ENCODE data around the gene LYPD5. TPM values are rescaled to one million over a fixed set of nuclear protein-coding genes. Genes with fewer than 3 reads are reported as not detected.

The LYPD5 gene
- total RNA-seq, 2 experiments from 2014 or later = 0.51 to 0.61 TPM

DNA sequence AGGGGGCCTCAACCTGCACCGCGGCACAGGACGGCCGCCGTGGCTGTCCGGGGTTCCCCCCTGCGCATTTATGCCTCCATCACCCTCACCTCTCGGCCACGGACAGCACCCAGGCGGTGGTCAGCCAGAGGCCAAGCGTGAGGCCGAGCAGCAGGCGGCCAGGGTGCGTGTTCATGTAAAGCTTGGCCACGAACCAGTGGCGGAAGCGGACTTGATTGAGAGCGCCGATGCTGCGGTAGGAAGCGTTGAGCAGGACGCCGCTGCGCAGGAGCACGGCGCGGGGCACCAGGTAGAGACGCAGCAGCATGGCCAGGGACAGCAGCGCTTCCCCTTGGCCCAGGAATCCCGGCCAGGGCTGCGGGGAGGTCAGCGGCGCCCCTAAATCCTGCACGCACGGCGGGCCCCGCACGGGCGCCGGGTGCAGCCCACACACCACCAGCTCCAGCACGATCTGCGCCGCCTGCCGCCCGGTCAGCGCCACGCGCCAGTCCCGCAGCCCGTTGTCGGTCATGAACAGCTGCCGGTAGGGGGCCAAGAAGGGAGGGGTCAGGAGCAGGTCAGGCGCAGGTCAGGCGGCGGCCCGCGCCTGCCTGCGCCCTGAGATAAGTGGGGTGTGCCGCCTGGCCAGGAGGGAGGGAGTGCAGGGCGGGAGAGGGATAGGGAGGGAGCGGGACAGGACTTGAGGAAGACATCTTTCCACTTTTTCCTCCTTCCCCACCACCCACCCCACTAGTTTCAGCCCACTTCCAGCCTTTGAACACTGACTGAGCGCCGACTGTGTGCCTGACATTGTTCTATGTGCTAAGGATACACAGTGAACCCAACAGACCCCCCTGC lies 27.9 kb downstream of the LYPD5 start:
- H3K4me1 Mint-ChIP-seq (ENCODE audit: low read depth) = peaks cover 31% of the 10 kb centered on the region
- H3K4me3 Mint-ChIP-seq = no peak overlapping the region
- no peak for ATAC-seq
- no peaks in the 10 kb centered on the region for H3K9me3 Mint-ChIP-seq
- ChIA-PET POLR2A (interaction anchor here (5.3 to 8.5 kb wide), 2 partner anchors 10 to 19 kb away, joined by 45 to 137 read pairs; partner anchors contain the start of gene SMG9), CTCF (interaction anchor here (8.3 kb wide), 1 partner anchor 7 kb away, joined by 122 read pairs; no protein-coding TSS in a partner anchor)
- no peak for DNase-seq
- H3K27ac Mint-ChIP-seq = no peak overlapping the region
- H3K27me3 Mint-ChIP-seq = no peaks in the 10 kb centered on the region
- TF ChIP-seq, protein P1, sequence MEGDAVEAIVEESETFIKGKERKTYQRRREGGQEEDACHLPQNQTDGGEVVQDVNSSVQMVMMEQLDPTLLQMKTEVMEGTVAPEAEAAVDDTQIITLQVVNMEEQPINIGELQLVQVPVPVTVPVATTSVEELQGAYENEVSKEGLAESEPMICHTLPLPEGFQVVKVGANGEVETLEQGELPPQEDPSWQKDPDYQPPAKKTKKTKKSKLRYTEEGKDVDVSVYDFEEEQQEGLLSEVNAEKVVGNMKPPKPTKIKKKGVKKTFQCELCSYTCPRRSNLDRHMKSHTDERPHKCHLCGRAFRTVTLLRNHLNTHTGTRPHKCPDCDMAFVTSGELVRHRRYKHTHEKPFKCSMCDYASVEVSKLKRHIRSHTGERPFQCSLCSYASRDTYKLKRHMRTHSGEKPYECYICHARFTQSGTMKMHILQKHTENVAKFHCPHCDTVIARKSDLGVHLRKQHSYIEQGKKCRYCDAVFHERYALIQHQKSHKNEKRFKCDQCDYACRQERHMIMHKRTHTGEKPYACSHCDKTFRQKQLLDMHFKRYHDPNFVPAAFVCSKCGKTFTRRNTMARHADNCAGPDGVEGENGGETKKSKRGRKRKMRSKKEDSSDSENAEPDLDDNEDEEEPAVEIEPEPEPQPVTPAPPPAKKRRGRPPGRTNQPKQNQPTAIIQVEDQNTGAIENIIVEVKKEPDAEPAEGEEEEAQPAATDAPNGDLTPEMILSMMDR (IDR thresholded peaks at IDR 0.05) = no peak
- H3K36me3 Mint-ChIP-seq (ENCODE audit: low read depth) = peaks cover 66% of the 10 kb centered on the region
- intact Hi-C loops (cut with micrococcal nuclease) = no loop called here

DNA sequence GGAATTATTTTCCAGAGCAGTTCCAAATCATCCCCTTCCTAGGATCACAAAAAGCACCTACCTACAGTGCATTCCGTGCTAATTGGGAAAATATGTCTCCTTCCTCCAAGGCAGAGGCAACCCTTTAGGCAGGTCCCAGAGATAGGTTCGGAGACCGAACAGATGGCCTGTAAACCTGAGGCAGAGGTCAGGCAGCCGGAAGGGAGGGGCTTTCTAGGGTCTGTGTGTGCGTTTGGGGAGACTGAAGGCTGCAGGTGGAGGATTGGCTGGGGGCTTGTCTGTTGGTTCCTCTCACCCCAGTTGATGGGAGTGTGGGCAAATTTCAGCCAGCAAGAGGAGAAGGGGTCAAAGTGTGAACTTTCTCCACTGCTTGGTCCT lies 28.5 kb downstream of the LYPD5 start:
- DNase-seq = no peak
- peaks cover 67% of the 10 kb centered on the region for H3K36me3 Mint-ChIP-seq (ENCODE audit: low read depth)
- POLR2A ChIA-PET = no interaction called here

DNA sequence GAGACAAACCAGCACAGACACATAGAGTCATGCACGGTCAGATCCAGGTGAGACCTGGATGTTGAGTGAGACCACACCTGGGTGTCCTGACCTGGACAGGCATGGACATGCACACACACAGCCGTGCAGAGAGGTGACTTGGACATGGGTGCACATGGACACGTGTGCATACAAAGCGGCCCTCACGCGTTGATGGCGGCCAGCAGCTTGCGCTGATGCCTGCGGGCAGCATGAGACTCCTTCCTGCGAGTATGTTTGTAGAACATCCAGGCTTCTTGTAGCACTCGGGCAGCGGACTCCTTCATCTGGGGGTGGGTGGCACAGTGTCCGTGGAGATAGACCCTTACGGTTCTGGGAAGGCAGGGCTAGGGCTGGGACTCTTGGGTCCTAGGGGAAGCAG lies 33.0 kb downstream of the LYPD5 start:
- no peaks in the 10 kb centered on the region for H3K9me3 Mint-ChIP-seq
- no peak for DNase-seq
- H3K36me3 Mint-ChIP-seq (ENCODE audit: low read depth) = peaks cover 70% of the 10 kb centered on the region
- no peak overlapping the region for H3K4me3 Mint-ChIP-seq
- TF ChIP-seq, protein P1 (IDR thresholded peaks at IDR 0.05) = no peak
- H3K27me3 Mint-ChIP-seq = no peaks in the 10 kb centered on the region
- intact Hi-C loops (cut with micrococcal nuclease) = no loop called here
- H3K27ac Mint-ChIP-seq = no peak overlapping the region
- ATAC-seq = no peak
- CTCF ChIA-PET = interaction anchor here (1.0 to 5.0 kb wide), 2 partner anchors 9 to 17 kb away, joined by 5 to 122 read pairs; partner anchors contain the start of gene KCNN4
- POLR2A ChIA-PET = interaction anchor here (10.5 to 11.4 kb wide), 2 partner anchors 9 to 15 kb away, joined by 137 to 147 read pairs; partner anchors contain the start of genes KCNN4 and SMG9
- H3K4me1 Mint-ChIP-seq (ENCODE audit: low read depth) = peaks cover 46% of the 10 kb centered on the region

More for the DNA sequence above, 28.5 kb downstream of the LYPD5 start:
- TF ChIP-seq, protein P1 (IDR thresholded peaks at IDR 0.05) = no peak
- Mint-ChIP-seq H3K9me3 (no peaks in the 10 kb centered on the region), H3K27me3 (no peaks in the 10 kb centered on the region), H3K4me3 (no peak overlapping the region), H3K27ac (no peak overlapping the region), H3K4me1 (ENCODE audit: low read depth) (peaks cover 31% of the 10 kb centered on the region)
- CTCF ChIA-PET = no interaction called here
- intact Hi-C loops (cut with micrococcal nuclease) = no loop called here
- ATAC-seq = no peak

DNA sequence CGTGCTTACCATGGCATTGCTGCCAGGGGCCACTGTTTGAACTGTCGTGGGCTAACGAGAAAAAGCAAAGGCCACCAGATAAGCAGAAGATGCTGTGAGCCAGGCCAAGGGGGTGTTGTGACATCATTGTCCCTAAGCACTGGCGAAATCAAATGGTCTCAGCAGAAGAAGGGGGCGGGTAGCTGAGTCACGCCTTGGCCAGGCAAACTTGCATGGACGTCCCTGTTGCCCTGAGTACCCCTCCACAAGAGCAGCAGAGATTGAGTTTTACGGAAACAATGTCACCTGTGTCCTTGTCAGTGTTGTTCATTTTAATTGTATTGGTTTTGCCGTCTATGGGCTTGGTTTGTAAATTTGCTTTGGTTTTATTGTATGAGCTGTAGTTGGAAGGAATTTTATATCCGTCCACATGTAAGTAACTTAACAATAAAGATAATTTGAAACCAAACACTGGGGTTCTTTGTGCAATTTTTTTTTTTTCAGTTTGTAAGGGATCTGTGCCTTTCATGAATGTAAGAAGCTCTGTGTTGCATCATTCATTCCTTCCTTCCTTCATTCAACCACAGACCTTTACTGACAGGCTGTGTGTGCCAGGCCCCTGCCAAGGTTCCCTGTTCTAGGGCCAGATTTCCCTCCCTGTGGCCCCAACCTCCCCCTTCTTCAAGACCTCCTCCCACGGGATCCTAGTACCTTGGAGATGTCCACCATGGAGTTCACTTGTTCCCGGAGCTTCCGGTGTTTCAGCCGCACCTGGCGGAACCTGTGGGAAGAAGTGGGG lies 33.8 kb downstream of the LYPD5 start:
- H3K4me1 Mint-ChIP-seq (ENCODE audit: low read depth) = peaks cover 52% of the 10 kb centered on the region
- ATAC-seq = no peak
- intact Hi-C loops (cut with micrococcal nuclease) = no loop called here
- peak overlapping the region; percentile 46 for H3K27ac Mint-ChIP-seq
- H3K36me3 Mint-ChIP-seq (ENCODE audit: low read depth) = peaks cover 70% of the 10 kb centered on the region
- no peak for DNase-seq
- H3K4me3 Mint-ChIP-seq = no peak overlapping the region
- TF ChIP-seq, protein P1 (IDR thresholded peaks at IDR 0.05) = no peak
- no peaks in the 10 kb centered on the region for H3K9me3 Mint-ChIP-seq
- no peaks in the 10 kb centered on the region for H3K27me3 Mint-ChIP-seq
- POLR2A ChIA-PET = interaction anchor here (0.5 to 11.4 kb wide), 4 partner anchors 10 to 163 kb away, joined by 3 to 147 read pairs (median 70); partner anchors contain the start of genes KCNN4 and SMG9
- CTCF ChIA-PET = interaction anchor here (1.0 to 5.0 kb wide), 5 partner anchors 10 to 23 kb away, joined by 5 to 122 read pairs (median 17); partner anchors contain the start of genes KCNN4 and SMG9

All from activated CD8-positive, alpha-beta T cell treated with anti-CD3 and anti-CD28 coated beads for 36 hours (primary cell).